Panc1 (cell line): ENCODE data around the gene FKBP7. TPM values are rescaled to one million over a fixed set of nuclear protein-coding genes. Genes with fewer than 3 reads are reported as not detected.

Experiments used
- ATAC-seq: fragments of 200-7000 bp; cut with Tn5 transposase; 2 replicates; pipeline ENCODE4 v1.9.1; 2020; ENCODE audit warnings: mild to moderate bottlenecking, moderate library complexity
- Bru-seq: library from RNA; stranded (reverse); fragments of 400-500 nt; gene quantifications from one replicate; lab custom pipeline; 2021; lab: Mats Ljungman, UMichigan
- BruChase-seq, 2 experiments: library from RNA; stranded (reverse); fragments of 400-500 nt; gene quantifications; one replicate each; lab custom pipeline; 2021; lab: Mats Ljungman, UMichigan
- BruUV-seq: library from RNA; stranded (reverse); fragments of 400-500 nt; replicated peaks from 2 replicates; lab custom pipeline; 2021; lab: Mats Ljungman, UMichigan
- CTCF ChIA-PET: fragments of 300-600 bp; sonication (Branson Sonifier 250); formaldehyde crosslinking; loops from one replicate; lab custom pipeline; 2022; ENCODE audit warnings: antibody characterized with exemption; lab: Charles Lee
- POLR2A ChIA-PET: fragments of 300-600 bp; sonication (Branson Sonifier 250); formaldehyde crosslinking; loops from one replicate; lab custom pipeline; 2022; ENCODE audit warnings: antibody characterized with exemption; lab: Charles Lee
- DNase-seq: peaks from one replicate; pipeline ENCODE4 v3.0.0-alpha.2; 2010; ENCODE audit warnings: low read depth, low spot score
- H3K27ac ChIP-seq: 2 replicates; pipeline ENCODE4 v1.5.1; 2011; ENCODE audit warnings: mild to moderate bottlenecking, low read length, inconsistent platforms
- H3K27me3 ChIP-seq: fragments of 200-500 bp; sonication (Bioruptor generic); 2 replicates; pipeline ENCODE4 v1.6.0; 2014; ENCODE audit warnings: low read length, inconsistent platforms; ENCODE audit not compliant: control insufficient read depth, insufficient read depth
- H3K36me3 ChIP-seq: fragments of 200-500 bp; sonication (Bioruptor generic); 2 replicates; pipeline ENCODE4 v1.5.1; 2014; ENCODE audit warnings: inconsistent platforms, mild to moderate bottlenecking, low read length, moderate library complexity; ENCODE audit not compliant: control insufficient read depth, insufficient read depth
- H3K4me1 ChIP-seq: 2 replicates; pipeline ENCODE4 v1.5.1; 2011; ENCODE audit warnings: inconsistent platforms, mild to moderate bottlenecking, low read length, moderate library complexity; ENCODE audit not compliant: control insufficient read depth, insufficient read depth
- H3K4me3 ChIP-seq, 2 experiments: 2 replicates each; pipeline ENCODE4 v1.5.1; 2011 to 2012; ENCODE audit warnings: low read depth in 2 of 2, low read length in 2 of 2, mild to moderate bottlenecking in 2 of 2, inconsistent platforms in 1 of 2, moderate library complexity in 1 of 2
- H3K9me3 ChIP-seq: fragments of 200-500 bp; sonication (Bioruptor generic); 2 replicates; pipeline ENCODE4 v1.5.1; 2014; ENCODE audit warnings: low read depth, mild to moderate bottlenecking, inconsistent platforms, low read length, moderate library complexity; ENCODE audit not compliant: control insufficient read depth, insufficient read depth
- POLR2AphosphoS5 ChIP-seq: IDR thresholded peaks from 2 replicates; pipeline ENCODE4 v1.6.1; 2012; ENCODE audit warnings: mild to moderate bottlenecking, low read depth, low read length, moderate library complexity
- SIN3A ChIP-seq: IDR thresholded peaks from 2 replicates; pipeline ENCODE4 v1.6.1; 2012; ENCODE audit warnings: low read depth, mild to moderate bottlenecking, low read length, moderate library complexity, borderline replicate concordance; ENCODE audit not compliant: insufficient read depth
- TCF7L2 ChIP-seq: IDR thresholded peaks from 2 replicates; pipeline ENCODE4 v1.6.1; 2011; ENCODE audit warnings: mild to moderate bottlenecking, low read depth, low read length, inconsistent platforms
- in situ Hi-C: cut with HindIII; loops from 2 replicates; pipeline ENCODE4 v1.10.0; 2016; ENCODE audit warnings: low sequenced_read_pairs, low pct_unique_long_range_greater_than_20kb
- intact Hi-C: fragments of 100-400 bp; cut with micrococcal nuclease; formaldehyde crosslinking; loops from one replicate; pipeline ENCODE4 v1.10.0; 2022; ENCODE audit not compliant: unreplicated experiment
- long read RNA-seq: library from polyadenylated mRNA; unstranded; transcript quantifications from one replicate; pipeline ENCODE4 v2.0.0, GENCODE V29; 2021; ENCODE audit not compliant: unreplicated experiment
- polyA plus RNA-seq: library from polyadenylated mRNA; unstranded; fragments of >200 nt; gene quantifications from one replicate; pipeline ENCODE4 v1.2.1, GENCODE V29; 2012; ENCODE audit warnings: missing spikeins; ENCODE audit not compliant: insufficient read length
- total RNA-seq: library from RNA; stranded (reverse); gene quantifications from one replicate; pipeline ENCODE4 v1.2.1, GENCODE V29; 2021; ENCODE audit not compliant: unreplicated experiment
- TF ChIP-seq, protein P1 (sequence below): fragments of 450-650 bp; IDR thresholded peaks from 2 replicates; pipeline ENCODE4 v1.5.1; 2017; ENCODE audit warnings: mild to moderate bottlenecking
- TF ChIP-seq, protein P2 (sequence below), 2 experiments: IDR thresholded peaks; 2 replicates each; pipeline ENCODE4 v1.6.1; 2011 to 2012; ENCODE audit warnings: low read depth in 2 of 2, control low read depth in 1 of 2, low read length in 1 of 2, mild to moderate bottlenecking in 1 of 2, moderate library complexity in 1 of 2; ENCODE audit not compliant: insufficient read depth in 1 of 2

FKBP7 gene, protein sequence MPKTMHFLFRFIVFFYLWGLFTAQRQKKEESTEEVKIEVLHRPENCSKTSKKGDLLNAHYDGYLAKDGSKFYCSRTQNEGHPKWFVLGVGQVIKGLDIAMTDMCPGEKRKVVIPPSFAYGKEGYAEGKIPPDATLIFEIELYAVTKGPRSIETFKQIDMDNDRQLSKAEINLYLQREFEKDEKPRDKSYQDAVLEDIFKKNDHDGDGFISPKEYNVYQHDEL
- 1.8 TPM for total RNA-seq
- 2.6 TPM for polyA plus RNA-seq
- percentile 33 among the genes with signal in this experiment for Bru-seq, nascent RNA
- BruChase-seq, experiment 1, labeled RNA remaining after a 2-hour chase, result percentile 27 among the genes with signal in this experiment
- BruChase-seq, experiment 2, labeled RNA remaining after a 6-hour chase, result percentile 36 among the genes with signal in this experiment
- long read RNA-seq, partial matches to known transcripts, result 0 of 4 reads
- long read RNA-seq, other reads (novel, unspliced or antisense), result 2 of 4 reads

DNA sequence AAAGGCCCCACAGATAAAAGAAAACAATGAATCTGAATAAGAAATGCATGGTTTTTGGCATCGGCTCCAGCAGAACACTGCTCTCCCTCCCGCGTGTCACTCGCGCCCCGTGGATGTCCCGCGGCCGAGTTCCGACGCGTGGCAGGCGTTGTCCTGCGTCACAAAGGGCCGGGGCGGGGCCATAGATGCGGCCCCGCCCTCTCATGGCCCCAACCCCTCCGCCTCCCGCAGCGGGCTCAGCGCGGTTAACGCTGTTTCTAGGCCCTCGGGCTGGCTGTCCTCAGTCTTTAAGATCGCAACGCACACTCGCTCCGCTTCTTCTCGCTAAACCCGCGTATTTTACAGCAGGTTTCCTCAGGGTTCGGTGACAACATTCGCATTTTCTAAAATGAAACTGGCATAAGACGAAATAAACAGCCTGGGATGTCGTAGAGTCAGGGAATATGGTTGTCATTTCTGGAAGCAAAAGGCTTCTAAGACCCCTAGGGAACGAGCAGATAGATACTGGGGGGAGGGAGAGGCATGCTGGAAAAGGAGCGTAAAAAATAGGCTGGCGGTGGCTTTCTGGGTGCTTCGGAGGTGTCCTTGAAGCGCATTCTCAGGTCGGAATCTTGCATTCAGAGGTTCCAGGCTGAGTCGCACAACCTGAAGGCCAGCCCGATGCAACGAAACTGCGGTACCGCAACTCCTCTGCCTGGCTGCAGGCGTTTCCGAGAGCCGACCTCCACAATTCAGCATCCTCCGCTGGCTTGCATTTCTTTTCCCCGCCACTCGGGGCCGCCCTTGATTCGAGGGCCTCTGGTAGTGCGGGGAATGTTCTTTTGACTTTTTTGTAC, at the start of gene FKBP7:
Gene FKBP7, minus strand, starts transcription at position 162 of the 836 bp plus-strand sequence. Its CDS starts 101 bp downstream, at position 61.
- in situ Hi-C loops, result no loop called here
- POLR2A ChIA-PET, result no interaction called here

DNA sequence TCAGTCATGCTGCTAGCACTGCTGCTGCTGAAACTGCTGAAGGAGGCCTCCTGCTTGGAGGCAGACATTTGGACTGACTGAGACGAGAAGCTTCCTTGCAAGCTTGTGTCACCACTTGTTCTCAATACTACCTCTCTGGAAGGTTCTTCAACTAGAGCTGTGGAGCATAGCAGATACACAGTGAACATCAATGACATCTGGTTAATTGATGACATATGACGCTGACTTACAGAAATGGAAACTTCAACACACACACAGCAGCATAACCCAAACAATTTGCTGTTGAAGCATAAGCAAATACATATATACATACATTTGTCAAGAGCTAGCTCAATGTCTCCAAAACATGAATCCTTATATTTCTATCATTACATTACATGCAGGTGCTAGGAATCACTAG, 49.2 kb upstream of the FKBP7 start:
- intact Hi-C loops, result no loop called here
- Histone ChIP-seq H3K9me3 (no peaks in the 10 kb centered on the region), H3K4me1 (peaks cover 7% of the 10 kb centered on the region; the same call in 1 of the 2 replicates), H3K27ac (no peak overlapping the region), H3K36me3 (no peaks in the 10 kb centered on the region), H3K4me3 (no peak overlapping the region), H3K27me3 (no peaks in the 10 kb centered on the region)
- TF ChIP-seq, protein P1, sequence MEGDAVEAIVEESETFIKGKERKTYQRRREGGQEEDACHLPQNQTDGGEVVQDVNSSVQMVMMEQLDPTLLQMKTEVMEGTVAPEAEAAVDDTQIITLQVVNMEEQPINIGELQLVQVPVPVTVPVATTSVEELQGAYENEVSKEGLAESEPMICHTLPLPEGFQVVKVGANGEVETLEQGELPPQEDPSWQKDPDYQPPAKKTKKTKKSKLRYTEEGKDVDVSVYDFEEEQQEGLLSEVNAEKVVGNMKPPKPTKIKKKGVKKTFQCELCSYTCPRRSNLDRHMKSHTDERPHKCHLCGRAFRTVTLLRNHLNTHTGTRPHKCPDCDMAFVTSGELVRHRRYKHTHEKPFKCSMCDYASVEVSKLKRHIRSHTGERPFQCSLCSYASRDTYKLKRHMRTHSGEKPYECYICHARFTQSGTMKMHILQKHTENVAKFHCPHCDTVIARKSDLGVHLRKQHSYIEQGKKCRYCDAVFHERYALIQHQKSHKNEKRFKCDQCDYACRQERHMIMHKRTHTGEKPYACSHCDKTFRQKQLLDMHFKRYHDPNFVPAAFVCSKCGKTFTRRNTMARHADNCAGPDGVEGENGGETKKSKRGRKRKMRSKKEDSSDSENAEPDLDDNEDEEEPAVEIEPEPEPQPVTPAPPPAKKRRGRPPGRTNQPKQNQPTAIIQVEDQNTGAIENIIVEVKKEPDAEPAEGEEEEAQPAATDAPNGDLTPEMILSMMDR, result no peak
- TF ChIP-seq TCF7L2 (no peak), SIN3A (no peak), POLR2AphosphoS5 (no peak)
- TF ChIP-seq, protein P2, sequence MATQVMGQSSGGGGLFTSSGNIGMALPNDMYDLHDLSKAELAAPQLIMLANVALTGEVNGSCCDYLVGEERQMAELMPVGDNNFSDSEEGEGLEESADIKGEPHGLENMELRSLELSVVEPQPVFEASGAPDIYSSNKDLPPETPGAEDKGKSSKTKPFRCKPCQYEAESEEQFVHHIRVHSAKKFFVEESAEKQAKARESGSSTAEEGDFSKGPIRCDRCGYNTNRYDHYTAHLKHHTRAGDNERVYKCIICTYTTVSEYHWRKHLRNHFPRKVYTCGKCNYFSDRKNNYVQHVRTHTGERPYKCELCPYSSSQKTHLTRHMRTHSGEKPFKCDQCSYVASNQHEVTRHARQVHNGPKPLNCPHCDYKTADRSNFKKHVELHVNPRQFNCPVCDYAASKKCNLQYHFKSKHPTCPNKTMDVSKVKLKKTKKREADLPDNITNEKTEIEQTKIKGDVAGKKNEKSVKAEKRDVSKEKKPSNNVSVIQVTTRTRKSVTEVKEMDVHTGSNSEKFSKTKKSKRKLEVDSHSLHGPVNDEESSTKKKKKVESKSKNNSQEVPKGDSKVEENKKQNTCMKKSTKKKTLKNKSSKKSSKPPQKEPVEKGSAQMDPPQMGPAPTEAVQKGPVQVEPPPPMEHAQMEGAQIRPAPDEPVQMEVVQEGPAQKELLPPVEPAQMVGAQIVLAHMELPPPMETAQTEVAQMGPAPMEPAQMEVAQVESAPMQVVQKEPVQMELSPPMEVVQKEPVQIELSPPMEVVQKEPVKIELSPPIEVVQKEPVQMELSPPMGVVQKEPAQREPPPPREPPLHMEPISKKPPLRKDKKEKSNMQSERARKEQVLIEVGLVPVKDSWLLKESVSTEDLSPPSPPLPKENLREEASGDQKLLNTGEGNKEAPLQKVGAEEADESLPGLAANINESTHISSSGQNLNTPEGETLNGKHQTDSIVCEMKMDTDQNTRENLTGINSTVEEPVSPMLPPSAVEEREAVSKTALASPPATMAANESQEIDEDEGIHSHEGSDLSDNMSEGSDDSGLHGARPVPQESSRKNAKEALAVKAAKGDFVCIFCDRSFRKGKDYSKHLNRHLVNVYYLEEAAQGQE (IDR thresholded peaks at IDR 0.05; ENCODE audit: insufficient read depth in 1 of 2, low read depth in 2 of 2, low read length in 1 of 2), result no peak
- POLR2A ChIA-PET, result interaction anchor here (0.6 kb wide), 1 partner anchor 16 kb away, joined by 3 read pairs; no protein-coding TSS in a partner anchor
- no peak for ATAC-seq
- DNase-seq, result no peak
- in situ Hi-C loops, result no loop called here
- CTCF ChIA-PET, result no interaction called here
- no TSS peak for BruUV-seq

More for the DNA sequence above, at the start of gene FKBP7:
- Histone ChIP-seq H3K27ac (peak within 1 kb of the TSS; percentile 81), H3K4me1 (peaks cover 25% of the 10 kb centered on the region), H3K9me3 (no peaks in the 10 kb centered on the region), H3K36me3 (no peaks in the 10 kb centered on the region), H3K27me3 (no peaks in the 10 kb centered on the region), H3K4me3 (peak within 1 kb of the TSS; percentile 71 to 89)
- BruUV-seq, result no TSS peak
- TF ChIP-seq, protein P2 (IDR thresholded peaks at IDR 0.05; ENCODE audit: insufficient read depth in 1 of 2, low read depth in 2 of 2, low read length in 1 of 2), result no peak
- TF ChIP-seq POLR2AphosphoS5 (peak; percentile 31; the same call in 1 of the 2 replicates), TCF7L2 (peak; percentile 48), SIN3A (0 out of 2 replicates have a peak, but pooled peaks have one; percentile 59)
- TF ChIP-seq, protein P1, result peak; percentile 94
- DNase-seq (no peak), ATAC-seq (peak; percentile 85)
- CTCF ChIA-PET, result no interaction called here
- intact Hi-C loops, result loop anchor here (2.0 to 5.0 kb wide), 2 partner anchors 28 to 44 kb away; partner anchors contain the start of genes PJVK and PRKRA
